ENCODE measurements around the gene AKAP7. TPM values are rescaled to one million over a fixed set of nuclear protein-coding genes. Genes with fewer than 3 reads are reported as not detected.

Gene AKAP7
- total RNA-seq, 2 experiments from 2014 or later, result 6.2 to 6.5 TPM

DNA sequence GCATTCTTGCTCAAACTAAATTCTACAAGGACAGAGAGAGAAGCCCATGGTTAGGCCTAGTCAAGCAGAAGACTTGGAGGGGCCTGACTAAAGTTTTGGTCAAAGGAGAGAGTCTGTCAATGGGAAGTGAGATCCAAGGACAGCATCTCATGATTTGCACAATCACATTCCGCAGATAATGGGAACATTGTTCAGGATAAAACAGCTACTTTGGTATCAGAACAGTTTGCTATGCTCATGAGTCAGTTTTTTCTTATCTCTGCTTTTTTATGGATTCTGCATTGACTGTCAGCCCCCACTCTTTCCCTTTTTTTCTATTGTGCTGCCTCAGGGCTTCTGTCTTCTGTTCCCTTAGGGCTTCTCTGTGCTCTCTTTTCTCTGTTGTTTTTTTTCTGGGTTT lies 28.6 kb downstream of the AKAP7 start:
- Mint-ChIP-seq H3K27me3 (no peaks in the 10 kb centered on the region), H3K27ac (no peak overlapping the region), H3K36me3 (ENCODE audit: low read depth) (peaks cover 2% of the 10 kb centered on the region), H3K4me1 (ENCODE audit: low read depth) (no peaks in the 10 kb centered on the region), H3K4me3 (no peak overlapping the region), H3K9me3 (no peaks in the 10 kb centered on the region)
- ChIA-PET POLR2A (no interaction called here), CTCF (no interaction called here)
- ATAC-seq (no peak), DNase-seq (no peak)
- intact Hi-C loops (cut with micrococcal nuclease), result no loop called here
- TF ChIP-seq, protein P1, sequence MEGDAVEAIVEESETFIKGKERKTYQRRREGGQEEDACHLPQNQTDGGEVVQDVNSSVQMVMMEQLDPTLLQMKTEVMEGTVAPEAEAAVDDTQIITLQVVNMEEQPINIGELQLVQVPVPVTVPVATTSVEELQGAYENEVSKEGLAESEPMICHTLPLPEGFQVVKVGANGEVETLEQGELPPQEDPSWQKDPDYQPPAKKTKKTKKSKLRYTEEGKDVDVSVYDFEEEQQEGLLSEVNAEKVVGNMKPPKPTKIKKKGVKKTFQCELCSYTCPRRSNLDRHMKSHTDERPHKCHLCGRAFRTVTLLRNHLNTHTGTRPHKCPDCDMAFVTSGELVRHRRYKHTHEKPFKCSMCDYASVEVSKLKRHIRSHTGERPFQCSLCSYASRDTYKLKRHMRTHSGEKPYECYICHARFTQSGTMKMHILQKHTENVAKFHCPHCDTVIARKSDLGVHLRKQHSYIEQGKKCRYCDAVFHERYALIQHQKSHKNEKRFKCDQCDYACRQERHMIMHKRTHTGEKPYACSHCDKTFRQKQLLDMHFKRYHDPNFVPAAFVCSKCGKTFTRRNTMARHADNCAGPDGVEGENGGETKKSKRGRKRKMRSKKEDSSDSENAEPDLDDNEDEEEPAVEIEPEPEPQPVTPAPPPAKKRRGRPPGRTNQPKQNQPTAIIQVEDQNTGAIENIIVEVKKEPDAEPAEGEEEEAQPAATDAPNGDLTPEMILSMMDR (IDR thresholded peaks at IDR 0.05), result no peak

DNA sequence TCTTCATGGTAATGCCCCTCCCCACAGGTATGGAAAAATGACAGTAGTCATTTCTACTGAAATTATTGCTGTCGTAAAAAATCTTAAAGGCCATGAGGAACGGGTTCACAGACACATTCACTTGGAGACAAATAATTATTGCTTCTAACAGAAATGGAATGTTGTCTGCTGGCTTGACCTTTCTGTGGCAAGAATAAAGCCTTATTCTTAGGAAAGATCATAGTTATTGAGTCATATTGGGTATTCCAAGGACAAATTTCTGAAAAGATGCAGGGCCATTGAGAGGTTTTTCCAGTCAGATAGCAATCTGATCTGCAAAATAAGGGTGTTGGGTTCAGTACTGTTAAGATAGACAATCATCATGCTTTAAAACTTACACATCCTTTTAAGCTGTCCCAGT lies 29.2 kb downstream of the AKAP7 start:
- no peaks in the 10 kb centered on the region for H3K9me3 Mint-ChIP-seq
- DNase-seq (no peak), ATAC-seq (no peak)
- H3K27me3 Mint-ChIP-seq, result no peaks in the 10 kb centered on the region
- H3K27ac Mint-ChIP-seq, result no peak overlapping the region
- TF ChIP-seq, protein P1 (IDR thresholded peaks at IDR 0.05), result no peak
- H3K4me3 Mint-ChIP-seq, result no peak overlapping the region
- peaks cover 7% of the 10 kb centered on the region for H3K36me3 Mint-ChIP-seq (ENCODE audit: low read depth)
- H3K4me1 Mint-ChIP-seq (ENCODE audit: low read depth), result no peaks in the 10 kb centered on the region
- ChIA-PET CTCF (no interaction called here), POLR2A (no interaction called here)
- intact Hi-C loops (cut with micrococcal nuclease), result no loop called here

DNA sequence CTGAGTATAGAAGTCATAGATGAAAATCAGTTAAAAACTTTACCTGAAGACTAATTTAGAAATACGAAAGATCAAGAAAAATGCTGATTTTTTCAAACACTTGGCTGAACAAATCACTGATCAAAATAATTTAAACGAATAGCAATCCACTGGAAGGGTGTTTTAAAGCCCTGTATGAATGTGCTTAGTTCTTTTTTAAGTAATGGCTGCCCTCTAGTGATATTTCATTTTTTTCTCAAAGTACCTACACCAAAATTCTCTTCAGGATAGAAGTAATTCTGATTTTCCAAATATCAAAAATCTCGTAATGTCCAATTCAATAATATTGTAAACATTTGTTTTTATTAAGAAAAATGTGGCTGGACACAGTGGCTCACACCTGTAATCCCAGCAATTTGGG lies 32.5 kb downstream of the AKAP7 start:
- POLR2A ChIA-PET, result no interaction called here
- DNase-seq (no peak), ATAC-seq (no peak)
- TF ChIP-seq, protein P1 (IDR thresholded peaks at IDR 0.05), result no peak
- no peaks in the 10 kb centered on the region for H3K4me1 Mint-ChIP-seq (ENCODE audit: low read depth)
- H3K27ac Mint-ChIP-seq, result no peak overlapping the region
- no peak overlapping the region for H3K4me3 Mint-ChIP-seq
- intact Hi-C loops (cut with micrococcal nuclease), result no loop called here
- no peaks in the 10 kb centered on the region for H3K9me3 Mint-ChIP-seq
- H3K36me3 Mint-ChIP-seq (ENCODE audit: low read depth), result peaks cover 7% of the 10 kb centered on the region
- no peaks in the 10 kb centered on the region for H3K27me3 Mint-ChIP-seq
- CTCF ChIA-PET, result interaction anchor here (1.2 to 1.6 kb wide), 2 partner anchors 283 to 366 kb away, joined by 3 to 5 read pairs; no protein-coding TSS in a partner anchor

DNA sequence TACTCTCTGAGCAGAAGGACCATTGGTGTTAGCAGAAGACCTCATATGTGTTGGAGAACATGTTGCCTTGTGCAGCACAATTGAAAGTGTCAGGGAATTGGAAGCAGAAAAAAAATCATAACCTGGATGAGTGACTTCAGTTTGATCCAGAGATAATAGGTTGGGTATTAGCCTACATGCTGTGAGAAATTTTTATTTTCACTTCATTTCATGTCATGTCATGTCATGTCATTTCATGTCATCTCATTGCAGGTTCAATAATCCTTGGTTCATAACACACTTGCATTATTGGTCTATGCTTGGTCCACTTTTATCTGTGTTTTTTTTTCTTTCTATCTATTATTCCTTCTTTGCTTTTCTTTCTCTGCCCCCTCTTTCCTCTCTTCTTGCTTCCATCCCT lies 34.3 kb downstream of the AKAP7 start:
- POLR2A ChIA-PET, result no interaction called here
- peaks cover 7% of the 10 kb centered on the region for H3K36me3 Mint-ChIP-seq (ENCODE audit: low read depth)
- no peak overlapping the region for H3K27ac Mint-ChIP-seq
- TF ChIP-seq, protein P1 (IDR thresholded peaks at IDR 0.05), result no peak
- CTCF ChIA-PET, result no interaction called here
- intact Hi-C loops (cut with micrococcal nuclease), result no loop called here
- H3K4me3 Mint-ChIP-seq, result no peak overlapping the region
- no peaks in the 10 kb centered on the region for H3K27me3 Mint-ChIP-seq
- no peaks in the 10 kb centered on the region for H3K9me3 Mint-ChIP-seq
- H3K4me1 Mint-ChIP-seq (ENCODE audit: low read depth), result no peaks in the 10 kb centered on the region
- DNase-seq, result no peak
- ATAC-seq, result no peak

DNA sequence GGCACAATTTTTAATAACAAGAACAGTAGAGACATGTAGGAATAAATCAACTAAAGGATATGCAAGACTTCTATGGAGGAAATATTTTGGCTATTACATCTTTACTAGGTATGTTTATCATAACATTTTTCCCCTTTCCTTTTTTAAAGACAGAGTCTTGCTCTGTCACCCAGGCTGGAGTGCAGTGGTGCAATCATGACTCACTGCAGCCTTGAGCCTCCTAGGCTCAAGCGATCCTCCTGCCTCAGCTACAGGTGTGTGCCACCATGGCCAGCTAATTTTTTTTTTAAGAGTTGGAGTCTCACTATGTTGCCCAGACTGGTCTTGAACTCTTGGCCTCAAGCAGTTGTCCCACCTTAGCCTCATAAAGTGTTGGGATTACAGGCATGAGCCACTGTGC lies 37.0 kb downstream of the AKAP7 start:
- Mint-ChIP-seq H3K36me3 (ENCODE audit: low read depth) (peaks cover 5% of the 10 kb centered on the region), H3K9me3 (no peaks in the 10 kb centered on the region), H3K4me3 (no peak overlapping the region), H3K27ac (no peak overlapping the region), H3K4me1 (ENCODE audit: low read depth) (no peaks in the 10 kb centered on the region), H3K27me3 (no peaks in the 10 kb centered on the region)
- ChIA-PET CTCF (interaction anchor here (1.0 kb wide), 1 partner anchor 11 kb away, joined by 6 read pairs; no protein-coding TSS in a partner anchor), POLR2A (no interaction called here)
- DNase-seq (no peak), ATAC-seq (no peak)
- TF ChIP-seq, protein P1 (IDR thresholded peaks at IDR 0.05), result no peak
- intact Hi-C loops (cut with micrococcal nuclease), result no loop called here

All from activated CD8-positive, alpha-beta T cell treated with anti-CD3 and anti-CD28 coated beads for 36 hours (primary cell).